NK-92 (cell line): ENCODE results near the gene DYNC2I2.

ENCODE experiments used
- DNase-seq: peaks from one replicate; lab custom pipeline; 2025; ENCODE audit not compliant: unreplicated experiment; lab: John Stamatoyannopoulos, UW

The DYNC2I2 gene

DNA sequence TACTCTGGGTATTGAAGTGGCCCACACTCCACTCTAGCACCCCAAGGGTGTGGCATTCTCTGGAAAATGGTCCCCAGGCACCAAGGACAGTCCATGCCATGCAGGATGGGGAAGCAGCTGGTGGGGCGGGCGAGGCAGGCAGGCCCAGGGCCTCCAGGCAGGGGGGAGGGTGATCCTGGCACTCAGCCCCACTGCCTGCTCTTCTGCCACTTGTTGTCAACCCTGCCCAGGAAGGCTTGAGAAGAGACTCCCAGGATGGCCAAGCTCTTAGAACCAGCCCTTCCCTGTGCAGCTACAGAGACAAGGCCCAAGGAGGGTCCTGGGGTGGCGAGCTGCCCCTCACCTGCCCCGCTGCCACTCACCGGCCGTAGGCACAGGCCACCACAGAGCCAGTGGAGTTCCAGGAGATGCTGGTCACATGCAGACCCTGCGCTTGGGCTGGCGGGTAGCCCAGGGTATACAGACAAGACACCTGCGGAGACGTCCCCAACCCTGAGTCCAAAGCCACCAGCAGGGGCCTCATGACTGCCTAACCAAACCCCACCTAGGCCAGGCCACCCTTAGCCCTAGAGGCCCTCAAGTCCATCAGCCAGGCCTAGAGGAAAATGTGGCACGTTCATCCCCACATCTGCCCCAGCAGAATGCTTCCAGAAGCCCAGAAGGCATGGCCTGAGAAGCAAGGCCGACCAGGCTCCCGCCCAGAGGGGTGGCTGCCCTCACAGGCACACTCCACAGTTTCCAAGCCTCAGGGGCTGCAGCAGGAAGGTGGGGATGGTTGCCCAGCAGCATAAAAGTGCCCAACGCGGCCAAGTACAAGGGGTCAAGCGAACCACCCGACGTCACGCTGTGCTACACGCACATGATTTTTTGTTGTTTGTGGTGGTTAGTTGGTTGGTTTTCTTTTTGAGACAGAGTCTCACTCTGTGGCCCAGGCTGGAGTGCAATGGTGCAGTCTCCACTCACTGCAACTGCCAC, 19.8 kb downstream of the DYNC2I2 start:
- no peak for DNase-seq

DNA sequence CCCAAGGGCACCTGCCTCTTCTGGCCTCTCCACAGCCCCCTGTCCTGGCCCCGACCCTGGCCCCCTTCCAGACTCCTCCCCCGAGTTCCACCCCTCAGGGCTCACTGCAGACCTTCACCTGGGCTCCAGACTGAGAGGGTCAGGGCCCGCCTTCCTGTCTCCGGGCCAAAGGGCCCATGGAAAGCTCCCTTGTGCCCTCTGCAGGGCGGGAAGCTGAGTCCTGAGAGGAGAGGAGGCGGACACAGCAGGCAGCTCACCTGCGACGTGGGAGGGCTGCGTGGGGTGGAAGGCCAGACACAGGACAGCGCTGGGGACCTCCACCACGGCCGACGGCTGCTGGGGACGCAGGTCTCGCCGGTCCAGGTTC, 20.6 kb downstream of the DYNC2I2 start:
- no peak for DNase-seq

DNA sequence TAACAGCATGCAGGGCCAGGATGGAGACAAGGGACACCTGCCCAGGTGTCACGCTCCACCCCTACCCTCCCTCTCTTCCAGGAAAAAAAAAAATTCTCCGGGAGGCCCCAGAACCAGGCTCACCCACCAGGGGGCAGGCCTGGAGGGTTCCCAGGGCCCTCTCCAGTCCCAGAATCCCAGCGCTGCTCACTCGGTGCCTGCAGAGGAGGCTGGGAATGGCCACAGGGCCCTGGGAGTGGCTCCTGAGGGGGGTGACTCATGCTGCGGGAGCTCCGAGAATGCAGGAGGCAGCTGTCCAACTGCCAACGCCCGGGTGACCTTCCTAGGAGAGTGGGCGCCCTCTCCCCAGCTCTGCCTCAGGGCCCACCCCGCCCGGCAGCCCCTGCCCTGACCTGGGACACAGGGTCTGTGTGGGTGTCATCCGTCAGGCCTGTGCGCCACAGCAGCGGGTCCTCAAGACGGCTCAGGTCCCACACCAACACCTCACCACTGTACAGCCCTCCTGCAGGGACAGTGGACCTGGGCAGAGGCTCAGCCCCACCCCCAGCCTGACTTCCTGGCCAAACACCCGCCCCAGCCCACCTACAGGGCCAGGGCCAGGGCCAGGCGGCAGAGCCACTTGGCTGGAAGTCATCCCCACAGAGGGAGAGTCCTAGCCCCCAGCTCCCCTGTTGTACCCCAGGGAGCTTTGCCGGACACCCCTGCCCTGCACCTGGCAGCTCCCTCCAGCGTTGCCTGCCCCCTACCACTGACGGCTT, 21.2 kb downstream of the DYNC2I2 start:
- DNase-seq = no peak

DNA sequence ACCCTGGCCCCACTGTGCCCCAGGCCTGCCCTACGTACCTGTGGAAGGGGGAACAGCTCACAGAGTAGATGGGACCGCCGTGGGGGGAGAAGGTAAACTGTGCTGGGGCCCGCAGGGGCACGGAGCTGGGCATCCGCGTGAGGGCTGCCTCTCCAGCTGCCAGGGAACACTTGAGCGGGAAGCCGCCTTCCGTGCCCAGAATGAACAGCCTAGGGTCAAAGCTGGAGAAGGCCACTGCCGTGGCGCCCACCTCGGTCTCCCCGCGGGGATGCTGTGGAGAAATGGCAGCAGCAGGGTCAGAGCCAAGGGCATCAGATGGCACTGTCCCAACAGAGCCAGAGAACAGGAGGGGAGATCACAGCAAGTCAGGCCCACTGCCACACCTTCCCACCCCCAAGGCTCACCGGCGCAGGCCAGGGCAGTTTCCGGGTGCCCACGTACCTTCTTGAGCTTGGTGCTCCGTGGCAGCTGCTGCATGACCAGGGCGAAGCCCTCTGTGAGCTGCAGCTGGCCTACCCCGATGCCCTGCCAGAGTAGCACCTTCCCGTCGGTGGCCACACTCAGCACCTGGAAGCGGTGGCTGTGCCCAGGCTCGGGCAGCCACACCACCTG, 21.9 kb downstream of the DYNC2I2 start:
- DNase-seq = no peak

DNA sequence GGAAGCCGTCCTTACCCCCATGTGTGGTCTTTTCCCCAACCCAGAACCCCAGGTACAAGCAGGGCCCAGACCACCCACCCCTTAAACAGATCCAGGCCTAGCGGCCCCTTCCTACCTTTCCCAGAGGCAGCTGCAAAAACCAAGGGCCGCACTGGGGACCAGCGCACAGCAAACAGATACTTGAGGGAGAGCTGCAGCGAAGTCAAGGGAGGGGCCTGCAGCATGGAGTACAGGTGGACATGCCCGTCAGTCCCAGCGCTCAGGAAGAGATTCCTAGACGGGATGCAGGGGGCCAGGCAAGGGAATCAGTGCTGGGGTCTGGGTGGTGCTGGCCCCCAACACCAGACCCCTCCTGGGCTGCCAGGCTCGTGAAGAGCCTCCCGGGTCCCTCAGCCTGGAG, 22.5 kb downstream of the DYNC2I2 start:
- no peak for DNase-seq

DNA sequence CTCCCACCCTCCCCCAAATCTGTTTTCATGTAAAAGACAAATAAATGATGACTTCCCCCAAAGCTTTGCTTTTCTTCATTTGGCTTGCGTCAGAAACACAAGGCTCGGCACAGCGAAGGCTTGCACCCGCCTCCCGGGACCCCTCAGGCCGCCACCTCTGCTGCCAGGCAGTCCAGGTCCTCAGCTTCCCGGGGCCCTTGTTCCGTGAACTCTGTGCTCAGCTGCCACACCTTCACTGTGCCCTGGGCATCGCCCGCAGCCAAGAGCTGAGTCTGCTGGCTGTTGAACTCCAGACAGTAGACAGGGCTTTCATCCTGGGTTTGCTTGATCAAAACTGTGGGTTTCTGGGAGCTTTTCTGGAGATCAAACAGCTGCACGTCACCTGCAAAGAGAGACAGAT, 23.0 kb downstream of the DYNC2I2 start:
- DNase-seq = no peak

DNA sequence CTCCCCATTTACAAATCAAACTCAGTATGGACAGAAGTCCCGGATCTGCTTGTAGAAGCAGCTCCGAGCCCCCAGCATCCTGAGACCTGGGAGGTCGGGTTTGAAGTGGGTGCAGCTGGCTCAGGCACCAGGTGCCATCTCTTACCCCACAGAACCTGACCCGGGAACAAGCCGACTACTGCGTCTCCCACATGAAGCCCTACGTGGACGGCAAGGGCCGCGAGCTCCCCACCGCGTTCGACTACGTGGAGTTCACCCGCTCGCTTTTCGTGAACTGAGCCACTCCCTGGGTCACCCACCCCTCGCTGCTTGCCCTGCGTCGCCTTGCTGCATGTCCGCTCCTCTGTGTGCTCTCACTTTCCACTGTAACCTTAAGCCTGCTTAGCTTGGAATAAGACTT, 23.6 kb downstream of the DYNC2I2 start:
- DNase-seq = no peak

DNA sequence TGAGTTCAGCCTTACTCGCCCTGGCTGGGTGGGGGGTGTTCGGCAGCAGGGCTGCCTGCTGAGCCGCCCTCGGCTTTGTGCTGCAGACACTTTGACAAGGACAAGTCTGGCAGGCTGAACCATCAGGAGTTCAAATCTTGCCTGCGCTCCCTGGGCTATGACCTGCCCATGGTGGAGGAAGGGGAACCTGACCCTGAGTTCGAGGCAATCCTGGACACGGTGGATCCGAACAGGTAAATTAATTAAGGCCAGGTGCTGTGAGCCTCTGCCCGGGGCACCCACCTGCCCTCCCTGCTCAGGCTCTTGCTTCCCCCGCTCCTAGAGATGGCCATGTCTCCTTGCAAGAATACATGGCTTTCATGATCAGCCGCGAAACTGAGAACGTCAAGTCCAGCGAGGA, 24.2 kb downstream of the DYNC2I2 start:
- DNase-seq = no peak

DNA sequence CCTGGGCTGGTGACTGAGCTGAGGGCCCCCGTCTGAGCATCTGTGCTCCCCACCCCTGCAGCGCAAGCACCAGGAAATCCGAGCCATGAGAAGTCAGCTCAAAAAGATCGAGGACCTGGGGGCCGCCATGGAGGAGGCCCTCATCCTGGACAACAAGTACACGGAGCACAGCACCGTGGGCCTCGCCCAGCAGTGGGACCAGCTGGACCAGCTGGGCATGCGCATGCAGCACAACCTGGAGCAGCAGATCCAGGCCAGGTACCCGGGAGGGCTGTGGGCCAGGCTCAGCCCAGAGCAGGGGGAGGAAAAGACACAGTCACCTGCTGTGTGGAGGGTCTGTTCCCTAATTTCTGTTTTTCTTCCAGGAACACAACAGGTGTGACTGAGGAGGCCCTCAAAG, 24.6 kb downstream of the DYNC2I2 start:
- no peak for DNase-seq

DNA sequence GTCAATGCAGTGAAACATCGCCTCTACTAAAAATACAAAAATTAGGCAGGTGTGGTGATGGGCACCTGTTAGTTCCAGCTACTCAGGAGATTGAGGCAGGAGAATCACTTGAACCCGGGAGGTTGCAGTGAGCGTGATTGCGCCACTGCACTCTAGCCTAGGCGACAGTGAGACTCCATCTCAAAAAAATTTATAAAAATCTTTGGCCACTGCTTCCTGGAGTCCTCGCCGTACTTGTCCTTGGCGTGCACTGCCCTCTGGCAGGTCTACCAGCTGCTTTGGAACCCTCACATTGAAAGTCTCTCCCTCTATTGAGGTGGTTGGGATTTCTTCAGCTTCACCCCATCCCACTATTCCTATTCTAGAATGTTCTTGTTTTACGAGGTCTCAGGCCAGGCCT, 25.0 kb downstream of the DYNC2I2 start:
- DNase-seq = no peak

DNA sequence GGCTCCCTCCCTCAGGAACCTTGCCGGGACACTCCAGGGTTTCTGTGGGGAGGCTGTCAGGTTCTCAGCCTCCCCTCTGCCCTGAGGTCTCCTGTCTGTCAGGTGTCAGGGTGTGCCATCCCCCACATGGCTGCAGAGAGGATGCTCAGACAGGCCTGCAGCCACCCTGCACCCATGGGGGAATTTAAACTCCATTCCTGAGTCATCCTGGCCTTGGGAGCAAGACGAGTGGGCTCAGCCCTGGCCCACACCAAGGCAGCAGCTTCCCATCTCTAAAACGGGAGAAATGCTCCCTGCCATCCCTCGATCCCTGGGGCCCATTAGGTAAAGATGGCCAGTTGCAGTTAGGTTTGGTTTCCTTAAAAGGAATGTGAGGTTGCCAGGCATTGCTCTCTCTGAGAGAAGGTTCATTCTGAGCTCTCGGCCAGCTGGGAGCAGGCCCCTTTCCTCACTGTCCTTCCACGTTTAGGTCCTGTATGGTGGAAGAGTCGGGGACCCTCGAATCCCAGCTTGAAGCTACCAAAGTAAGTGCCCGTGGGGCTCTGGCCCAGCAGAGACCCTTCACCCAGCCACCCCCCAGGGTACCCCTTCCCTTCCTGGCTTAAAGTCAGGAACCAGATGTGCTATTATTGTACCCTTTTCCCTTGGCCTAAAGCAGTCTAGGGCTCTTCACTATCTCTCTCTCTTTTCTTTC, 26.6 kb downstream of the DYNC2I2 start:
- DNase-seq = no peak

DNA sequence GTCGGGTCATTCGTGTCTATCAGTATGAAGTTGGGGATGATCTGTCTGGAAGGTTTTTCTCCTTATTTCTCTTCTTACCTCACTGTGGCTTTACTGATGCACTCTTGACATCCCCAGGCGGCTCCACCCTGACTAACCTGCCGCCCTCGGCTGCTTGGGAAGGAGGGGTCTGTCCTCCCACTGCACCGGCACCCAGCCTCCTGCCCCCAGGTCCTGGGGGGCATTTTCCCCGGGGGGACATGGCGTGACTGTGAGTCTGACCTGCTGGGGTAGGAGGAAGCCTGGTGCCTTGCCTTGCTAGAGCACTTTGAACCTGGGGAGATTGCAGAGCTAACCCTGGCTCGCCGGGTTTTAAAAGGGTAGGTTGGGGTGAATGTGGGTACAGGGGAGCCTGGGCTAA, 27.5 kb downstream of the DYNC2I2 start:
- DNase-seq = no peak

DNA sequence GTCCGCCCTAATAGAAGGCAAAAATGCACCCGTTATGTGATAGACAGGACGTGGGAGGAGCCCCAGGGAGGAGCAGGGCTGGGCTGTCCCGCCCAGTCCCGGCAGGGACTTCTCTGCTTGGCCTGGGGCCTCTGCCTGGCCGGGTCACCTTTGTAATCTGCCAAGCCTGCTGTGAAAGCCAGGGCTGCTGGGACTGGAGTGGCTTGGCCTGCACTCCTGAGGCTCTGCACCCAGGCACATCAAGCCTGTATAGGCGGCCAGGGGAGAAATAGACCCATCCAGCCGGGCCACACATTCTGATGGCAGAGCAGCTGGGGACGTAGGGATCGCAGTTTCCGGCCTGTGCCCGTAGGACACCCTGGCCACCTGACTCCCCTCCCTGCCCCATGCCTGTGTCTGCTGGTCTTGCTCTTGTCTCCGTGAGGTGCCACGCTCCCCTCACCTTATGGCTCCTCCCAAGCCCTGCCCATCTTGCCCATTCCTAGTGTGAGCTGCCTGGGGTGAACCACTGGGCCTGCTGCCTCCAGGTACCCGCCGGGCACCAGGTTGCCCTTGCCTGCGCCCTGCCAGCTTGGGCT, 28.1 kb downstream of the DYNC2I2 start:
- DNase-seq = no peak

DNA sequence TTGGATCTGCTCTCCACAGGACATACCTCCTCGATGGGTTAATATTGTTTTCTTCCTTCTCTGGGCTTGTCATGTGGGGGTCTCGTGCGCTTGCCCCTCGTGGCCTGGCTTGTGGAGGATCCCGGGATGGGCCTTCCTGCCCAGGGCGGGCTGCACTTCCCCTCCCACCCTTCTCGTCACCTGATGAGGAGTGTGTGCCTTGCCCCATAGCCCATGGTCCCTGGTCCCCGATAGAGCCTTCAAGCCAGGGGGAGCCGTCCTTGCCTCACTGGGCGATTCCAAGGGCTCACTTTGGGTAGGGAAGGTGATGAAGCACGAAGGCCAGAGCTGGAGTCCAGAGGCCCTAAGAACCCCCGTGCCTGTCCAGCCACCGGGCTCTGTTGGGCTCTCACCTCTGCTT, 28.7 kb downstream of the DYNC2I2 start:
- no peak for DNase-seq

DNA sequence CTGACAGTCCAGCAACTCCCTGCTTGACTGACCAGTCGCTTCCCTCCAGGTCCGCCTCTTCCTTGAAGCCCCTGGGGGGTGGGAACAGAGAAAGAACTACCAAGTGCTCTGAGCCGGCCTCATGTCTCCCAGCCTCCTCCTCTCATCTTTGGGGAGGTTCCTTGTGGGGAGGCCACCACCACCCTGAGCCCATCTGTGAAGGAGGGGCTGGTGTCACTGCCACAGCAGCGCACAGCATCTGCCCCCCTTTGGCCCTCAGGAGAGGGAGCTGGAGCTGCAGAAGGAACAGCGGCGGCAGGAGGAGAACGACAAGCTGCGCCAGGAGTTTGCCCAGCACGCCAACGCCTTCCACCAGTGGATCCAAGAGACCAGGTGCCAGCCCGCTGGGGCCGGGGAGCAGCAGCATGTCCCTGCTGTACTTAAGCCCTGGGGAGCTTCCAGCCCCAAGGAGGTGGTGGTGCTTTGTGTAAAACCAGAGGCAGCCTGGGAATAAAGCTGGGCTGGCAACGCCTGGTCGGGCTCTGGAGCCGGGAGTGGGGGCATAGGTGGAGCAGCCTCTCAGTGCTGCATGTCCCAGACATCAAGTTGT, 29.4 kb downstream of the DYNC2I2 start:
- no peak for DNase-seq

DNA sequence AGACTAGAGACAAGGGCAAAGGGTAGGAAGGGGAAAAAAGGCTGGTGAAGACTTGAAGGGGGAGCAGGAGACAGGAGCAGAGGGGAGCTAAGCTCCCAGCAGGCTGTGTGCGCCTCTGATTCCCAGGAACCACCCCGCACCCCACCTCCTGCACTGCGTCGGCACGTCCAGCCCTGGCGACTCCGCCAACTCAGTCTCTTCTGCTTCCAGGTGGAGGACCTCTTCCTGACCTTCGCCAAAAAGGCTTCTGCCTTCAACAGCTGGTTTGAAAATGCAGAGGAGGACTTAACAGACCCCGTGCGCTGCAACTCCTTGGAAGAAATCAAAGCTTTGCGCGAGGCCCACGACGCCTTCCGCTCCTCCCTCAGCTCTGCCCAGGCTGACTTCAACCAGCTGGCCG, 30.5 kb downstream of the DYNC2I2 start:
- no peak for DNase-seq

DNA sequence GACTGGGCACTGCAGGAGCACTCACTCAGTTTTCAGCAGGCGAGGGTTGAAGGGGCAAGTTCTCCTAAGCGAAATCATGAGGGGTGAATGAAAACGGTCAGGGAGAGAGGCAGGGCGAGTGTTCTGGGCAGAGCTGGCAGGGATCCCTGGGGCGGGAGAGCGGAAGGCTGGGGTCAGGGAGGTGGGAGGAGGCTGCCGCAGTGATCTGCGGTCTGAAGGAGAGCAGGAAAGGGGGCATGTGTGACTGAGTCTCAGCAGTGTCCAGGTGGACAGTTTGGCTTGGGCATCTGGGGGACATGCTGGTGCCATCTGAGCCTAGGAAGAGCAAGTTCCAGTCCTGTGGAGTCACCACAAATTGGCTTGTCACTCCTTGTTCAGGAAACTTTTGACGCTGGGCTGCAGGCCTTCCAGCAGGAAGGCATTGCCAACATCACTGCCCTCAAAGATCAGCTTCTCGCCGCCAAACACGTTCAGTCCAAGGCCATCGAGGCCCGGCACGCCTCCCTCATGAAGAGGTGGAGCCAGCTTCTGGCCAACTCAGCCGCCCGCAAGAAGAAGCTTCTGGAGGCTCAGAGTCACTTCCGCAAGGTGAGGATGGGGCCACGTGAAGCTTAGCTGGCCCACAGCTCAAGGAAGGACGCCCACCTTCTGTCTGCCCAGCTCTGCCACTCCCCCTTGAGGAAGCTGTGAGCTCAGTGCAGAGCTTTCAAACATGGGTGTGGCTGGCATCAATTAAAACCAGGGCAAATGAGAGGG, 31.1 kb downstream of the DYNC2I2 start:
- DNase-seq = no peak

DNA sequence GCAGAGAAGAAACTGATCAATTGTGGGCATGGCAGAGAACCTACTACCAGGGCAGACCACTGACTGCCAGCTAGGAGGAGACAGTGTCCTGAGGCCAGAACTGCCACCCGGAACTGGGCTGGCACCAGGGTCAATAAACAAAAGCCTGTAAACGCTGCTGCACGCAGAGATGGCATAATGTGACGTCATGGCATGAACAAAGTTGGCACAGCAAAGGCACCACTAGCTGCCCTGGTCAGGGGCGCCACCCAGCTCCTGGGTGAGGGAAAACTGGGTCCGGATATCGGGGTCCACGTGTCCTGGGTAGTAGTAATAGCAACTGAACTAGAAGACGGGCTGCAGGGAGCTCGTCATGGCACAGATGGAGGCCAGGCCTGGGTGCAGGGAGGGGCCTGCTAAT, 32.1 kb downstream of the DYNC2I2 start:
- no peak for DNase-seq

DNA sequence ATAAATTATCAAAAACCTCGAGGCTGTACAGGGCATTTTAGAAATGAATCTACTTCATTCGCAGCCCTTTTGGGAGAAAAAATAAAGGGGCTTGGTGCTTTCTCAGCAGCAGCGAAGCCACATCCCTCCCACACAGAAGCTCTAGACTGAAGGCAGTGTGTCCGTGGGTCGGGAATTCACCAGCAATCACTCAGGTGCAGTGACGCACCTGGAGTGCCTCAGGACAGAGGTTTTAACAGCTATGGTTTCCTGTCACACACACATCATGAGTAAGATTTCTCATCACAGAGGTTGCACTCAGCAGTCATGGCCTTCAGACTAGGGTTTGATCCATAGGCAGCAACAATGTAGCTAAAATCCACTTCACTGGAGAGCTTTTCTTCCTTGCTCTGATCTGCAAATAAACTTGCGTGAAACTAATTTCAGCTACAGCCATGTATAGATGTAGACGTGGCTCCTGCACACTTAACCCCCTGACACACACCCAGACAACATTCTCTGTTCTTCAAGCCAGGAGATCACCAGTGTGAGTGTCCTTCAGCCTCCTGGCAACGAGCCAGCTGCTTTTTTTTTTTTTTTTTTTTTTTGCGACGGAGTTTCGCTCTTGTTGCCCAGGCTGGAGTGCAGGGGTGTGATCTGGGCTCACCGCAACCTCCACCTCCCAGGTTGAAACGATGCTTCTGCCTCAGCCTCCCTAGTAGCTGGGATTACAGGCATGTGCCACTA, 34.8 kb downstream of the DYNC2I2 start:
- no peak for DNase-seq
